GM23338 (cell line): ENCODE results near the gene MAP2K2. TPM values are rescaled to one million over a fixed set of nuclear protein-coding genes. Genes with fewer than 3 reads are reported as not detected.

Experiments used
- ATAC-seq: fragments of 200-7000 bp; cut with Tn5 transposase; 3 replicates; pipeline ENCODE4 v1.9.1; 2020
- DNase-seq: peaks from one replicate; pipeline ENCODE4 v3.0.0-alpha.2; 2015; ENCODE audit warnings: low spot score
- H2AFZ ChIP-seq: fragments of 200-600 bp; sonication (generic); 2 replicates; pipeline ENCODE4 v1.8.0; 2016; ENCODE audit warnings: antibody characterized with exemption, mild to moderate bottlenecking, moderate library complexity
- H3F3A ChIP-seq: fragments of 200-600 bp; sonication (generic); replicated peaks from 2 replicates; pipeline ENCODE4 v1.8.0; 2017; ENCODE audit warnings: antibody characterized with exemption, mixed run types, low read depth
- H3K27ac ChIP-seq: fragments of 200-600 bp; sonication (generic); 2 replicates; pipeline ENCODE4 v1.6.1; 2016; ENCODE audit warnings: low read depth
- H3K27me3 ChIP-seq: fragments of 200-600 bp; sonication (generic); 2 replicates; pipeline ENCODE4 v1.8.0; 2016; ENCODE audit warnings: mild to moderate bottlenecking, mixed run types, moderate library complexity; ENCODE audit not compliant: insufficient read depth
- H3K36me3 ChIP-seq: fragments of 200-600 bp; sonication (generic); 2 replicates; pipeline ENCODE4 v1.8.0; 2016; ENCODE audit warnings: mild to moderate bottlenecking; ENCODE audit not compliant: insufficient read depth
- H3K4me1 ChIP-seq: fragments of 200-600 bp; sonication (generic); 2 replicates; pipeline ENCODE4 v1.8.0; 2016; ENCODE audit warnings: mild to moderate bottlenecking, moderate library complexity; ENCODE audit not compliant: insufficient read depth
- H3K4me2 ChIP-seq: fragments of 200-600 bp; sonication (generic); 2 replicates; pipeline ENCODE4 v1.7.1; 2017; ENCODE audit warnings: mixed run types
- H3K4me3 ChIP-seq: fragments of 200-600 bp; sonication (generic); 2 replicates; pipeline ENCODE4 v1.6.1; 2016; ENCODE audit warnings: mixed run types
- H3K79me2 ChIP-seq: fragments of 200-600 bp; sonication (generic); replicated peaks from 2 replicates; pipeline ENCODE4 v1.8.0; 2017; ENCODE audit warnings: mild to moderate bottlenecking; ENCODE audit not compliant: insufficient read depth
- H3K9me2 ChIP-seq: fragments of 200-600 bp; sonication (generic); 2 replicates; pipeline ENCODE4 v1.8.0; 2017; ENCODE audit not compliant: insufficient read depth
- H4K20me1 ChIP-seq: fragments of 200-600 bp; sonication (generic); replicated peaks from 2 replicates; pipeline ENCODE4 v1.8.0; 2017; ENCODE audit warnings: mild to moderate bottlenecking; ENCODE audit not compliant: insufficient read depth
- H3K27ac Mint-ChIP-seq: 2 replicates; pipeline ENCODE4 v1.8.0; 2020; ENCODE audit warnings: inconsistent platforms, mild to moderate bottlenecking, moderate library complexity, mixed read lengths
- H3K27me3 Mint-ChIP-seq: 3 replicates; pipeline ENCODE4 v1.8.0; 2022; ENCODE audit warnings: low read depth, mild to moderate bottlenecking, moderate library complexity, mixed read lengths, inconsistent platforms; ENCODE audit not compliant: insufficient read depth, poor library complexity
- H3K36me3 Mint-ChIP-seq: 3 replicates; pipeline ENCODE4 v1.8.0; 2021; ENCODE audit warnings: low read depth, mild to moderate bottlenecking, inconsistent platforms, moderate library complexity, mixed read lengths
- H3K4me1 Mint-ChIP-seq: 3 replicates; pipeline ENCODE4 v1.8.0; 2020; ENCODE audit warnings: mild to moderate bottlenecking, inconsistent platforms, mixed read lengths
- H3K4me3 Mint-ChIP-seq: 3 replicates; pipeline ENCODE4 v1.8.0; 2021; ENCODE audit warnings: moderate library complexity, mild to moderate bottlenecking, inconsistent platforms, mixed read lengths
- H3K9me3 Mint-ChIP-seq: 3 replicates; pipeline ENCODE4 v1.8.0; 2020; ENCODE audit warnings: moderate library complexity, mild to moderate bottlenecking, inconsistent platforms, mixed read lengths
- CREB1 ChIP-seq: fragments of 250-450 bp; sonication (Bioruptor Pico); IDR thresholded peaks from 2 replicates; pipeline ENCODE4 v1.5.0; 2020; ENCODE audit warnings: low read depth, mild to moderate bottlenecking, moderate library complexity
- EZH2phosphoT487 ChIP-seq: fragments of 200-600 bp; sonication (generic); IDR thresholded peaks from one replicate; pipeline ENCODE4 v1.8.1; 2018; ENCODE audit warnings: antibody characterized with exemption; ENCODE audit not compliant: unreplicated experiment
- NANOG ChIP-seq: IDR thresholded peaks from 2 replicates; pipeline ENCODE4 v1.6.1; 2016; ENCODE audit warnings: antibody characterized with exemption, borderline replicate concordance
- POLR2AphosphoS5 ChIP-seq: IDR thresholded peaks from 2 replicates; pipeline ENCODE4 v1.6.1; 2016; ENCODE audit warnings: antibody characterized with exemption, low read depth
- REST ChIP-seq: IDR thresholded peaks from one replicate; pipeline ENCODE4 v1.6.1; 2018; ENCODE audit warnings: antibody characterized with exemption; ENCODE audit not compliant: unreplicated experiment
- STAT1 ChIP-seq: IDR thresholded peaks from one replicate; pipeline ENCODE4 v1.6.1; 2016; ENCODE audit warnings: antibody characterized with exemption; ENCODE audit not compliant: unreplicated experiment
- ZNF114 ChIP-seq: fragments of 250-450 bp; sonication (Bioruptor Pico); IDR thresholded peaks from 2 replicates; pipeline ENCODE4 v1.5.0; 2020; ENCODE audit warnings: mild to moderate bottlenecking, moderate library complexity
- polyA plus RNA-seq: library from polyadenylated mRNA; unstranded; fragments of >200 nt; fragmentation: Nextera tagmentation; extraction: Ambion mirVana; gene quantifications from 2 replicates; pipeline ENCODE4 v1.2.1, GENCODE V29; 2016
- total RNA-seq: library from RNA; depleted of rRNA; stranded (reverse); fragments of >200 nt; shearing (Covaris generic); gene quantifications from 2 replicates; pipeline ENCODE4 v1.2.3, GENCODE V29; 2014
- TF ChIP-seq, protein P1 (sequence below), 2 experiments: fragments of 200-600 bp in 1 of 2; sonication (generic) in 1 of 2; conservative IDR thresholded peaks; 2 replicates each; pipeline versions ENCODE4 v1.5.1 to v1.6.1; 2016 to 2017; ENCODE audit warnings: antibody characterized with exemption in 2 of 2, low read depth in 2 of 2, mild to moderate bottlenecking in 2 of 2, moderate library complexity in 1 of 2
- TF ChIP-seq, protein P2 (sequence below): IDR thresholded peaks from 2 replicates; pipeline ENCODE4 v1.6.1; 2016; ENCODE audit warnings: antibody characterized with exemption
- TF ChIP-seq, protein P3 (sequence below): fragments of 250-450 bp; sonication (Bioruptor Pico); IDR thresholded peaks from 2 replicates; pipeline ENCODE4 v1.5.0; 2020; ENCODE audit warnings: mild to moderate bottlenecking, moderate library complexity

The MAP2K2 gene
- total and polyA plus RNA-seq, 2 experiments from 2014 or later, result 99.7 to 151 TPM

GRCh38 chr19:4082172-4082571 lies 41.8 kb downstream of the MAP2K2 start (continued):
- TF ChIP-seq NANOG, result no peak

GRCh38 chr19:4081441-4082129 lies 42.3 kb downstream of the MAP2K2 start:
- Histone ChIP-seq H2AFZ (no peak overlapping the region), H4K20me1 (no peaks in the 10 kb centered on the region), H3K4me3 (no peak overlapping the region), H3K4me1 (peaks cover 18% of the 10 kb centered on the region), H3K27me3 (no peaks in the 10 kb centered on the region), H3K9me2 (no peaks in the 10 kb centered on the region), H3K79me2 (no peaks in the 10 kb centered on the region), H3K36me3 (no peaks in the 10 kb centered on the region), H3K27ac (no peak overlapping the region), H3F3A (peaks cover 8% of the 10 kb centered on the region; the same call in 1 of the 2 replicates), H3K4me2 (no peak overlapping the region)
- H3K27ac Mint-ChIP-seq, result no peak overlapping the region
- no peak overlapping the region for H3K4me3 Mint-ChIP-seq
- peak; percentile 40 for DNase-seq
- H3K36me3 Mint-ChIP-seq, result no peaks in the 10 kb centered on the region
- no peaks in the 10 kb centered on the region for H3K9me3 Mint-ChIP-seq
- TF ChIP-seq CREB1 (CRISPR knock-in tag) (no peak), ZNF114 (CRISPR knock-in tag) (no peak), STAT1 (no peak), POLR2AphosphoS5 (no peak), EZH2phosphoT487 (no peak), REST (no peak)
- TF ChIP-seq, protein P1, sequence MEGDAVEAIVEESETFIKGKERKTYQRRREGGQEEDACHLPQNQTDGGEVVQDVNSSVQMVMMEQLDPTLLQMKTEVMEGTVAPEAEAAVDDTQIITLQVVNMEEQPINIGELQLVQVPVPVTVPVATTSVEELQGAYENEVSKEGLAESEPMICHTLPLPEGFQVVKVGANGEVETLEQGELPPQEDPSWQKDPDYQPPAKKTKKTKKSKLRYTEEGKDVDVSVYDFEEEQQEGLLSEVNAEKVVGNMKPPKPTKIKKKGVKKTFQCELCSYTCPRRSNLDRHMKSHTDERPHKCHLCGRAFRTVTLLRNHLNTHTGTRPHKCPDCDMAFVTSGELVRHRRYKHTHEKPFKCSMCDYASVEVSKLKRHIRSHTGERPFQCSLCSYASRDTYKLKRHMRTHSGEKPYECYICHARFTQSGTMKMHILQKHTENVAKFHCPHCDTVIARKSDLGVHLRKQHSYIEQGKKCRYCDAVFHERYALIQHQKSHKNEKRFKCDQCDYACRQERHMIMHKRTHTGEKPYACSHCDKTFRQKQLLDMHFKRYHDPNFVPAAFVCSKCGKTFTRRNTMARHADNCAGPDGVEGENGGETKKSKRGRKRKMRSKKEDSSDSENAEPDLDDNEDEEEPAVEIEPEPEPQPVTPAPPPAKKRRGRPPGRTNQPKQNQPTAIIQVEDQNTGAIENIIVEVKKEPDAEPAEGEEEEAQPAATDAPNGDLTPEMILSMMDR (conservative IDR thresholded peaks at IDR 0.05; ENCODE audit: low read depth in 2 of 2), result no peak
- TF ChIP-seq, protein P2, sequence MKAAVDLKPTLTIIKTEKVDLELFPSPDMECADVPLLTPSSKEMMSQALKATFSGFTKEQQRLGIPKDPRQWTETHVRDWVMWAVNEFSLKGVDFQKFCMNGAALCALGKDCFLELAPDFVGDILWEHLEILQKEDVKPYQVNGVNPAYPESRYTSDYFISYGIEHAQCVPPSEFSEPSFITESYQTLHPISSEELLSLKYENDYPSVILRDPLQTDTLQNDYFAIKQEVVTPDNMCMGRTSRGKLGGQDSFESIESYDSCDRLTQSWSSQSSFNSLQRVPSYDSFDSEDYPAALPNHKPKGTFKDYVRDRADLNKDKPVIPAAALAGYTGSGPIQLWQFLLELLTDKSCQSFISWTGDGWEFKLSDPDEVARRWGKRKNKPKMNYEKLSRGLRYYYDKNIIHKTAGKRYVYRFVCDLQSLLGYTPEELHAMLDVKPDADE, result no peak
- TF ChIP-seq, protein P3, sequence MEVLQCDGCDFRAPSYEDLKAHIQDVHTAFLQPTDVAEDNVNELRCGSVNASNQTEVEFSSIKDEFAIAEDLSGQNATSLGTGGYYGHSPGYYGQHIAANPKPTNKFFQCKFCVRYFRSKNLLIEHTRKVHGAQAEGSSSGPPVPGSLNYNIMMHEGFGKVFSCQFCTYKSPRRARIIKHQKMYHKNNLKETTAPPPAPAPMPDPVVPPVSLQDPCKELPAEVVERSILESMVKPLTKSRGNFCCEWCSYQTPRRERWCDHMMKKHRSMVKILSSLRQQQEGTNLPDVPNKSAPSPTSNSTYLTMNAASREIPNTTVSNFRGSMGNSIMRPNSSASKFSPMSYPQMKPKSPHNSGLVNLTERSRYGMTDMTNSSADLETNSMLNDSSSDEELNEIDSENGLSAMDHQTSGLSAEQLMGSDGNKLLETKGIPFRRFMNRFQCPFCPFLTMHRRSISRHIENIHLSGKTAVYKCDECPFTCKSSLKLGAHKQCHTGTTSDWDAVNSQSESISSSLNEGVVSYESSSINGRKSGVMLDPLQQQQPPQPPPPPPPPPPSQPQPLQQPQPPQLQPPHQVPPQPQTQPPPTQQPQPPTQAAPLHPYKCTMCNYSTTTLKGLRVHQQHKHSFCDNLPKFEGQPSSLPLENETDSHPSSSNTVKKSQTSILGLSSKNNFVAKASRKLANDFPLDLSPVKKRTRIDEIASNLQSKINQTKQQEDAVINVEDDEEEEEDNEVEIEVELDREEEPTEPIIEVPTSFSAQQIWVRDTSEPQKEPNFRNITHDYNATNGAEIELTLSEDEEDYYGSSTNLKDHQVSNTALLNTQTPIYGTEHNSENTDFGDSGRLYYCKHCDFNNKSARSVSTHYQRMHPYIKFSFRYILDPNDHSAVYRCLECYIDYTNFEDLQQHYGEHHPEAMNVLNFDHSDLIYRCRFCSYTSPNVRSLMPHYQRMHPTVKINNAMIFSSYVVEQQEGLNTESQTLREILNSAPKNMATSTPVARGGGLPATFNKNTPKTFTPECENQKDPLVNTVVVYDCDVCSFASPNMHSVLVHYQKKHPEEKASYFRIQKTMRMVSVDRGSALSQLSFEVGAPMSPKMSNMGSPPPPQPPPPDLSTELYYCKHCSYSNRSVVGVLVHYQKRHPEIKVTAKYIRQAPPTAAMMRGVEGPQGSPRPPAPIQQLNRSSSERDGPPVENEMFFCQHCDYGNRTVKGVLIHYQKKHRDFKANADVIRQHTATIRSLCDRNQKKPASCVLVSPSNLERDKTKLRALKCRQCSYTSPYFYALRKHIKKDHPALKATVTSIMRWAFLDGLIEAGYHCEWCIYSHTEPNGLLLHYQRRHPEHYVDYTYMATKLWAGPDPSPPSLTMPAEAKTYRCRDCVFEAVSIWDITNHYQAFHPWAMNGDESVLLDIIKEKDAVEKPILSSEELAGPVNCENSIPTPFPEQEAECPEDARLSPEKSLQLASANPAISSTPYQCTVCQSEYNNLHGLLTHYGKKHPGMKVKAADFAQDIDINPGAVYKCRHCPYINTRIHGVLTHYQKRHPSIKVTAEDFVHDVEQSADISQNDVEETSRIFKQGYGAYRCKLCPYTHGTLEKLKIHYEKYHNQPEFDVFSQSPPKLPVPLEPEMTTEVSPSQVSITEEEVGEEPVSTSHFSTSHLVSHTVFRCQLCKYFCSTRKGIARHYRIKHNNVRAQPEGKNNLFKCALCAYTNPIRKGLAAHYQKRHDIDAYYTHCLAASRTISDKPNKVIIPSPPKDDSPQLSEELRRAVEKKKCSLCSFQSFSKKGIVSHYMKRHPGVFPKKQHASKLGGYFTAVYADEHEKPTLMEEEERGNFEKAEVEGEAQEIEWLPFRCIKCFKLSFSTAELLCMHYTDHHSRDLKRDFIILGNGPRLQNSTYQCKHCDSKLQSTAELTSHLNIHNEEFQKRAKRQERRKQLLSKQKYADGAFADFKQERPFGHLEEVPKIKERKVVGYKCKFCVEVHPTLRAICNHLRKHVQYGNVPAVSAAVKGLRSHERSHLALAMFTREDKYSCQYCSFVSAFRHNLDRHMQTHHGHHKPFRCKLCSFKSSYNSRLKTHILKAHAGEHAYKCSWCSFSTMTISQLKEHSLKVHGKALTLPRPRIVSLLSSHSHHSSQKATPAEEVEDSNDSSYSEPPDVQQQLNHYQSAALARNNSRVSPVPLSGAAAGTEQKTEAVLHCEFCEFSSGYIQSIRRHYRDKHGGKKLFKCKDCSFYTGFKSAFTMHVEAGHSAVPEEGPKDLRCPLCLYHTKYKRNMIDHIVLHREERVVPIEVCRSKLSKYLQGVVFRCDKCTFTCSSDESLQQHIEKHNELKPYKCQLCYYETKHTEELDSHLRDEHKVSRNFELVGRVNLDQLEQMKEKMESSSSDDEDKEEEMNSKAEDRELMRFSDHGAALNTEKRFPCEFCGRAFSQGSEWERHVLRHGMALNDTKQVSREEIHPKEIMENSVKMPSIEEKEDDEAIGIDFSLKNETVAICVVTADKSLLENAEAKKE (CRISPR knock-in tag), result no peak
- no peak for ATAC-seq
- H3K27me3 Mint-ChIP-seq, result peaks cover 12% of the 10 kb centered on the region
- peaks cover 13% of the 10 kb centered on the region for H3K4me1 Mint-ChIP-seq
